Esophagus muscularis mucosa (tissue), 4 donors: ENCODE data around the gene PCDH15. TPM values are rescaled to one million over a fixed set of nuclear protein-coding genes. Genes with fewer than 3 reads are reported as not detected.

Experiments
- DNase-seq: peaks from one replicate; pipeline ENCODE4 v3.0.0-alpha.2; 2017; ENCODE audit errors: extremely low spot score
- H3K27ac ChIP-seq, 4 donors: fragments of 200-600 bp; sonication (generic); replicated peaks in 1 of 4; 1 replicate in 3 of 4; 2 replicates in 1 of 4; pipeline ENCODE4 v1.5.1; 2016 to 2019; ENCODE audit warnings: mild to moderate bottlenecking in 1 of 4
- H3K27me3 ChIP-seq, 4 donors: fragments of 200-600 bp; sonication (generic); one replicate each; pipeline versions ENCODE4 v1.5.1 to v1.6.0; 2016 to 2019
- H3K36me3 ChIP-seq, 4 donors: fragments of 200-600 bp; sonication (generic); one replicate each; pipeline ENCODE4 v1.5.1; 2016 to 2019
- H3K4me1 ChIP-seq, 4 donors: fragments of 200-600 bp; sonication (generic); one replicate each; pipeline ENCODE4 v1.5.1; 2016 to 2019
- H3K4me3 ChIP-seq, 4 donors: fragments of 200-600 bp; sonication (generic); 1 replicate in 2 of 4; 2 replicates in 2 of 4; pipeline ENCODE4 v1.5.1; 2016 to 2019; ENCODE audit warnings: mild to moderate bottlenecking in 4 of 4, moderate library complexity in 1 of 4
- H3K9me3 ChIP-seq, 4 donors: fragments of 200-600 bp; sonication (generic); 1 replicate in 3 of 4; 2 replicates in 1 of 4; pipeline ENCODE4 v1.5.1; 2016 to 2019
- CTCF ChIP-seq, 3 experiments: fragments of 200-600 bp in 2 of 3; fragments of 450-650 bp in 1 of 3; sonication (generic) in 2 of 3; IDR thresholded peaks; one replicate each; pipeline ENCODE4 v1.5.1; 2017 to 2019; ENCODE audit warnings: antibody characterized with exemption in 3 of 3, mild to moderate bottlenecking in 2 of 3, moderate library complexity in 1 of 3
- EP300 ChIP-seq: sonication (generic); formaldehyde crosslinking; IDR thresholded peaks from one replicate; pipeline ENCODE4 v1.6.1; 2017; ENCODE audit warnings: antibody characterized with exemption
- POLR2A ChIP-seq: fragments of 450-650 bp; IDR thresholded peaks from one replicate; pipeline ENCODE4 v1.6.1; 2017; ENCODE audit warnings: antibody characterized with exemption, moderate library complexity, mild to moderate bottlenecking, low read depth
- POLR2AphosphoS5 ChIP-seq, 2 donors: sonication (generic); formaldehyde crosslinking; IDR thresholded peaks; one replicate each; pipeline ENCODE4 v1.6.1; 2017; ENCODE audit warnings: antibody characterized with exemption in 2 of 2
- WGBS: methylation state at CpG from one replicate; pipeline ENCODE4 v1.1.5; 2018; 5-methylcytosine and 5-hydroxymethylcytosine counted together
- intact Hi-C: fragments of 100-400 bp; cut with DNase I; formaldehyde crosslinking; loops from one replicate; pipeline ENCODE4 v1.15.1; 2023
- total RNA-seq, 4 donors: library from RNA; depleted of rRNA; stranded (reverse); fragments of >200 nt; gene quantifications; one replicate each; pipeline versions ENCODE4 v1.1.0 to v1.2.1, GENCODE V29; 2016

Gene PCDH15
- total RNA-seq, 4 donors from 2014 or later: 0.13 to 0.50 TPM; not detected in 2

- DNase-seq: no peak
- no peaks in the 10 kb centered on the region for H3K36me3 ChIP-seq
- no peaks in the 10 kb centered on the region for H3K27me3 ChIP-seq
- H3K4me1 ChIP-seq: no peaks in the 10 kb centered on the region
- H3K4me3 ChIP-seq: no peak overlapping the region
- no peaks in the 10 kb centered on the region for H3K9me3 ChIP-seq
- intact Hi-C loops: no loop called here
- no peak overlapping the region for H3K27ac ChIP-seq
- TF ChIP-seq CTCF (IDR thresholded peaks at IDR 0.05) (no peak), POLR2A (no peak), POLR2AphosphoS5 (IDR thresholded peaks at IDR 0.05) (no peak), EP300 (no peak)
- WGBS: 91% methylated on average over 2 of the region's 2 CpGs
Measured at GRCh38 chr10:54203401-54203800, 597.6 kb downstream of the PCDH15 start.

- intact Hi-C loops: no loop called here
- H3K36me3 ChIP-seq: no peaks in the 10 kb centered on the region
- H3K9me3 ChIP-seq: no peaks in the 10 kb centered on the region
- DNase-seq: no peak
- no peaks in the 10 kb centered on the region for H3K4me1 ChIP-seq
- TF ChIP-seq POLR2AphosphoS5 (IDR thresholded peaks at IDR 0.05) (no peak), CTCF (IDR thresholded peaks at IDR 0.05) (no peak), POLR2A (no peak), EP300 (no peak)
- 55% methylated on average over 3 of the region's 3 CpGs for WGBS
- no peak overlapping the region for H3K27ac ChIP-seq
- H3K27me3 ChIP-seq: no peaks in the 10 kb centered on the region
- H3K4me3 ChIP-seq: no peak overlapping the region
Measured at GRCh38 chr10:54198051-54198450, 603.0 kb downstream of the PCDH15 start.

- H3K4me1 ChIP-seq: no peaks in the 10 kb centered on the region
- TF ChIP-seq CTCF (IDR thresholded peaks at IDR 0.05) (no peak), EP300 (no peak), POLR2A (no peak), POLR2AphosphoS5 (IDR thresholded peaks at IDR 0.05) (no peak)
- no peaks in the 10 kb centered on the region for H3K27me3 ChIP-seq
- H3K36me3 ChIP-seq: no peaks in the 10 kb centered on the region
- H3K27ac ChIP-seq: no peak overlapping the region
- no peaks in the 10 kb centered on the region for H3K9me3 ChIP-seq
- no peak overlapping the region for H3K4me3 ChIP-seq
- intact Hi-C loops: no loop called here
- DNase-seq: no peak
Measured at GRCh38 chr10:54194806-54195205, 606.2 kb downstream of the PCDH15 start.

- no peak for TF ChIP-seq POLR2A
- TF ChIP-seq POLR2AphosphoS5 (IDR thresholded peaks at IDR 0.05): no peak
- TF ChIP-seq CTCF (IDR thresholded peaks at IDR 0.05): no peak
- TF ChIP-seq EP300: no peak
- intact Hi-C loops: no loop called here
Measured at GRCh38 chr10:54159924-54160323, 641.1 kb downstream of the PCDH15 start.

GRCh38 chr10:54148508-54148907 is 652.5 kb downstream of the PCDH15 start:
- no peaks in the 10 kb centered on the region for H3K4me1 ChIP-seq
- no peaks in the 10 kb centered on the region for H3K27me3 ChIP-seq
- H3K9me3 ChIP-seq: no peaks in the 10 kb centered on the region
- no peak for DNase-seq
- TF ChIP-seq EP300: no peak
- TF ChIP-seq POLR2A: no peak
- no peak for TF ChIP-seq POLR2AphosphoS5 (IDR thresholded peaks at IDR 0.05)
- TF ChIP-seq CTCF (IDR thresholded peaks at IDR 0.05): no peak
- H3K36me3 ChIP-seq: no peaks in the 10 kb centered on the region
- no peak overlapping the region for H3K27ac ChIP-seq
- intact Hi-C loops: no loop called here
- 91% methylated on average over 2 of the region's 2 CpGs for WGBS
- no peak overlapping the region for H3K4me3 ChIP-seq

More at GRCh38 chr10:54159924-54160323, 641.1 kb downstream of the PCDH15 start:
- no peak overlapping the region for H3K27ac ChIP-seq
- no peaks in the 10 kb centered on the region for H3K9me3 ChIP-seq
- H3K36me3 ChIP-seq: no peaks in the 10 kb centered on the region
- no peaks in the 10 kb centered on the region for H3K27me3 ChIP-seq
- H3K4me3 ChIP-seq: no peak overlapping the region
- DNase-seq: no peak
- no peaks in the 10 kb centered on the region for H3K4me1 ChIP-seq
